Loucy (cell line): ENCODE results near the gene NCKAP5.

Source experiments
- H2AFZ ChIP-seq: fragments of 200-600 bp; sonication (generic); 2 replicates; pipeline ENCODE4 v1.6.0; 2016; ENCODE audit warnings: antibody characterized with exemption, mild to moderate bottlenecking, low read length, moderate library complexity
- H3F3A ChIP-seq: fragments of 200-600 bp; 2 replicates; pipeline ENCODE4 v1.6.0; 2016; ENCODE audit warnings: antibody characterized with exemption, low read depth, mild to moderate bottlenecking
- H3K27me3 ChIP-seq: fragments of 200-600 bp; sonication (generic); 2 replicates; pipeline ENCODE4 v1.6.1; 2014; ENCODE audit warnings: low read length, mild to moderate bottlenecking; ENCODE audit not compliant: insufficient read depth, poor library complexity, severe bottlenecking
- H3K36me3 ChIP-seq: fragments of 200-600 bp; sonication (generic); 2 replicates; pipeline ENCODE4 v1.6.1; 2016; ENCODE audit warnings: low read length; ENCODE audit not compliant: insufficient read depth
- H3K4me1 ChIP-seq: fragments of 200-600 bp; sonication (generic); 2 replicates; pipeline ENCODE4 v1.5.1; 2014; ENCODE audit warnings: low read length, mild to moderate bottlenecking; ENCODE audit not compliant: insufficient read depth, poor library complexity, severe bottlenecking
- H3K4me2 ChIP-seq: fragments of 200-600 bp; sonication (generic); 2 replicates; pipeline ENCODE4 v1.6.0; 2014; ENCODE audit warnings: antibody characterized with exemption, low read length, low read depth, mild to moderate bottlenecking; ENCODE audit not compliant: poor library complexity, severe bottlenecking
- H3K4me3 ChIP-seq: fragments of 200-600 bp; sonication (generic); 2 replicates; pipeline ENCODE4 v1.5.1; 2014; ENCODE audit warnings: low read length, mild to moderate bottlenecking, mixed read lengths; ENCODE audit not compliant: poor library complexity, severe bottlenecking
- H3K79me2 ChIP-seq: fragments of 200-600 bp; sonication (generic); 2 replicates; pipeline ENCODE4 v1.6.1; 2014; ENCODE audit warnings: low read length; ENCODE audit not compliant: insufficient read depth
- H3K9ac ChIP-seq: fragments of 200-600 bp; sonication (generic); 2 replicates; pipeline ENCODE4 v1.6.0; 2014; ENCODE audit warnings: mild to moderate bottlenecking, low read depth, low read length, moderate library complexity; ENCODE audit not compliant: poor library complexity, severe bottlenecking
- H3K9me2 ChIP-seq: fragments of 200-600 bp; sonication (generic); replicated peaks from 2 replicates; pipeline ENCODE4 v1.6.1; 2016; ENCODE audit warnings: low read depth, low read length, mixed read lengths
- H3K9me3 ChIP-seq: fragments of 200-600 bp; sonication (generic); 2 replicates; pipeline ENCODE4 v1.6.1; 2014; ENCODE audit warnings: mild to moderate bottlenecking, antibody characterized with exemption, low read length, low read depth; ENCODE audit not compliant: insufficient read depth
- H4K20me1 ChIP-seq: fragments of 200-600 bp; sonication (generic); 2 replicates; pipeline ENCODE4 v1.6.0; 2014; ENCODE audit warnings: antibody characterized with exemption, low read length, mild to moderate bottlenecking; ENCODE audit not compliant: insufficient read depth, poor library complexity, severe bottlenecking
- CTCF ChIP-seq: fragments of 200-600 bp; sonication (generic); conservative IDR thresholded peaks from 2 replicates; pipeline ENCODE4 v1.5.1; 2014; ENCODE audit warnings: mild to moderate bottlenecking, antibody characterized with exemption, low read length
- EZH2phosphoT487 ChIP-seq: fragments of 200-600 bp; IDR thresholded peaks from 2 replicates; pipeline ENCODE4 v1.6.1; 2018; ENCODE audit warnings: antibody characterized with exemption, mild to moderate bottlenecking, moderate library complexity, borderline replicate concordance

Gene NCKAP5

DNA sequence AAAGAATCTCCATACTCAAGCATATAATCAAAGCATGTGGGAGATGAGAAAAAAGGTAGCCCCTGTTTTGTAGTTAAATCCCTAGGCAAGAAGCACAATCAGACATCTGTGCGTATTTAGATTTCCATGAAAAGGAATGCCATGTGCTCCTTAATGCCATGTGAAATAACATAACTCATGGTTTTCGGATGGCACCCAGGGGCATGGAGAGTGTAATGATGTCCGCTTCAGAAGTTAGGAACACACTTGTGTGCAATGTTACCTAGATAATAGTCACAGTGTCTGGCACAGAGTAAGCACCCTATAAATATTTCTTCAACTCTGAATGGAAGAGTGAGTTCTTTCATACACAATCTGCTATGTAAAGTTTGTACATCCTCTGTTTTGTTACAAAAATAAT is 197.0 kb downstream of the NCKAP5 start:
- no peaks in the 10 kb centered on the region for H4K20me1 ChIP-seq
- H3K4me2 ChIP-seq: no peak overlapping the region
- no peaks in the 10 kb centered on the region for H3F3A ChIP-seq
- no peaks in the 10 kb centered on the region; the same call in 1 of the 2 replicates for H3K9me2 ChIP-seq
- no peak overlapping the region for H2AFZ ChIP-seq
- H3K4me1 ChIP-seq: no peaks in the 10 kb centered on the region
- H3K9me3 ChIP-seq: no peaks in the 10 kb centered on the region
- H3K27me3 ChIP-seq: no peaks in the 10 kb centered on the region
- no peak overlapping the region for H3K4me3 ChIP-seq
- H3K9ac ChIP-seq: no peak overlapping the region
- no peak for TF ChIP-seq CTCF
- TF ChIP-seq EZH2phosphoT487: no peak
- no peaks in the 10 kb centered on the region for H3K79me2 ChIP-seq
- no peaks in the 10 kb centered on the region for H3K36me3 ChIP-seq

DNA sequence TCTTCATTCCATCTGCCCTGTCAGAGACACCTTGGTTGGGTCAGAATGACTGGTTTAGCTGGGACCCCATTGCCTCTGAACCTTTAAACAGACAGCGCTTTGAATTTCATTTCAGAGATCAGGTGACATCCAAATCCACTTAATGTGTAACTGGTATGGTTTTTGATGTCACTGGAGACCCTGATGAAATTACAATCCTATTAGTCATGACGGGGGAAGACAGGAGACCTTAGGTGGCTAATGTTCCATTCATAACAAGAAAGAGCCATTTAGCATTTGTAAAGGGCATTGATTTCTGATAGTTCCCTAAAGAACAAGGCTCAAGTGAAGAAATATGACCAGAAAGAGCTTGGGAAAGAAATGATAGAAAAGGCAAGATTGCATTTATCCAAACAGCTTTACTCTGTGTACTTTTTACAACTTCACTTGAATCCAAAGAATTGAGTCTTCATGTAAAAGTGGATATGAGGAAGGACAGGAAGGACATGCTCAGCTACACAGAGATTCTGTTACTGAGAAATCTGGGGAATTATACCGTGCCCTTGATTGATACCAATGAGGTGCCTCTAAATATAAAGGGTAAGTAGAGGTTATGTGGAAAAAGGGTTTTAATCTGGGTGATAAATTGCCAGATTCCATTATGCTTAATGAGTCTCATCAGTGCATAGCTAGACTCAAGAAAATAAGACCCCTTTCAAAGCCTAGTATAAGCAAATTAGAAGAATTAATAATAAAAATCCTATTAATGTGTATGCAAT is 198.2 kb downstream of the NCKAP5 start:
- TF ChIP-seq EZH2phosphoT487 (no peak), CTCF (no peak)
- Histone ChIP-seq H3K4me1 (no peaks in the 10 kb centered on the region), H3K9me3 (no peaks in the 10 kb centered on the region), H3K9ac (no peak overlapping the region), H3F3A (no peaks in the 10 kb centered on the region), H2AFZ (no peak overlapping the region), H3K9me2 (no peaks in the 10 kb centered on the region; the same call in 1 of the 2 replicates), H3K79me2 (no peaks in the 10 kb centered on the region), H3K27me3 (no peaks in the 10 kb centered on the region), H3K36me3 (no peaks in the 10 kb centered on the region), H4K20me1 (no peaks in the 10 kb centered on the region), H3K4me3 (no peak overlapping the region), H3K4me2 (no peak overlapping the region)

DNA sequence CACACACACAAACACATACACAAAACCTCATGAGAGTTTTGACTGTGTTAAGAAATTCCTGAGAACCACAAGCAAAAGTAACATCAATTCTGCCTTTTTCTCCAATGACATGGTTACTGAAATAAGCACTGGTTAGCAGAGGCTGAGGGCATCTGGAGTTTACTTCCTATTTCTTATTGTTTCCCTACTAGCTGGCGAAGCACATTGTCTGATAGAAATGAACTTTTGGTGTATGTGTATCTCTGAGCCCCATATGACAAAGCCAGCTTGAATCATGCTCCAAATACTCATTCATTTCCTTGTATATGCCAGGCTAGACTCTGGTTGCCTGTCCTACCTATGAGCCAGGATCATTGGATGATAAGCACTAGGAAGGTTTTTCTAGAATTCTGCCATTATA is 203.1 kb downstream of the NCKAP5 start:
- no peak for TF ChIP-seq CTCF
- TF ChIP-seq EZH2phosphoT487: no peak
- Histone ChIP-seq H3K4me2 (no peak overlapping the region), H4K20me1 (no peaks in the 10 kb centered on the region), H3K79me2 (no peaks in the 10 kb centered on the region), H3K27me3 (no peaks in the 10 kb centered on the region), H3K4me1 (no peaks in the 10 kb centered on the region), H3F3A (no peaks in the 10 kb centered on the region), H3K4me3 (no peak overlapping the region), H3K9me3 (no peaks in the 10 kb centered on the region), H3K36me3 (no peaks in the 10 kb centered on the region), H3K9ac (no peak overlapping the region), H3K9me2 (no peaks in the 10 kb centered on the region; the same call in 1 of the 2 replicates), H2AFZ (no peak overlapping the region)
